CD14-positive monocyte (primary cell): Measurements from ENCODE around the gene INPP4A. TPM values are rescaled to one million over a fixed set of nuclear protein-coding genes. Genes with fewer than 3 reads are reported as not detected.

Experiments used
- DNase-seq, 3 donors: peaks; one replicate each; pipeline ENCODE4 v3.0.0-alpha.2; 2011 to 2022
- H2AFZ ChIP-seq: 2 replicates; pipeline ENCODE4 v1.6.0; 2012; ENCODE audit warnings: mild to moderate bottlenecking, low read depth, low read length, inconsistent platforms; ENCODE audit not compliant: insufficient read depth, poor library complexity, severe bottlenecking
- H3K27ac ChIP-seq, 2 donors: 1 replicate in 1 of 2; 2 replicates in 1 of 2; pipeline ENCODE4 v1.5.1; 2012 to 2013; ENCODE audit warnings: low read length in 2 of 2, control low read depth in 1 of 2, inconsistent platforms in 1 of 2, low read depth in 1 of 2, mild to moderate bottlenecking in 1 of 2
- H3K27me3 ChIP-seq, 2 donors: one replicate each; pipeline versions ENCODE4 v1.6.0 to v1.6.1; 2011 to 2013; ENCODE audit warnings: low read length in 2 of 2; ENCODE audit not compliant: control insufficient read depth in 2 of 2, insufficient read depth in 2 of 2
- H3K36me3 ChIP-seq, 2 donors: replicated peaks in 1 of 2; 1 replicate in 1 of 2; 2 replicates in 1 of 2; pipeline versions ENCODE4 v1.5.1 to v1.6.1; 2012 to 2013; ENCODE audit warnings: low read length in 2 of 2, control low read depth in 1 of 2, inconsistent platforms in 1 of 2, mild to moderate bottlenecking in 1 of 2; ENCODE audit not compliant: insufficient read depth in 2 of 2, control insufficient read depth in 1 of 2
- H3K4me1 ChIP-seq, 2 donors: 1 replicate in 1 of 2; 2 replicates in 1 of 2; pipeline versions ENCODE4 v1.5.1 to v1.6.1; 2012 to 2013; ENCODE audit warnings: low read length in 2 of 2, control low read depth in 1 of 2, inconsistent platforms in 1 of 2, mild to moderate bottlenecking in 1 of 2, moderate library complexity in 1 of 2; ENCODE audit not compliant: insufficient read depth in 2 of 2, control insufficient read depth in 1 of 2
- H3K4me2 ChIP-seq: replicated peaks from 2 replicates; pipeline ENCODE3; 2012; ENCODE audit warnings: low read length, moderate library complexity, mild to moderate bottlenecking; ENCODE audit not compliant: poor library complexity, severe bottlenecking; ENCODE audit errors: extremely low read depth
- H3K4me3 ChIP-seq, 3 experiments: fragments of 200-600 bp in 1 of 3; sonication (generic) in 1 of 3; replicated peaks in 1 of 3; 1 replicate in 2 of 3; 2 replicates in 1 of 3; pipeline ENCODE4 v1.5.1; 2011 to 2013; ENCODE audit warnings: low read length in 3 of 3, mild to moderate bottlenecking in 3 of 3, control low read depth in 2 of 3, low read depth in 2 of 3, inconsistent platforms in 1 of 3, moderate library complexity in 1 of 3
- H3K79me2 ChIP-seq: 2 replicates; pipeline ENCODE4 v1.6.0; 2012; ENCODE audit warnings: mild to moderate bottlenecking, control low read depth, inconsistent platforms, low read length, moderate library complexity; ENCODE audit not compliant: insufficient read depth
- H3K9ac ChIP-seq: 2 replicates; pipeline ENCODE4 v1.6.0; 2017; ENCODE audit warnings: low read length, mild to moderate bottlenecking; ENCODE audit not compliant: insufficient read depth, poor library complexity, severe bottlenecking
- H3K9me3 ChIP-seq, 2 donors: replicated peaks in 1 of 2; 1 replicate in 1 of 2; 2 replicates in 1 of 2; pipeline versions ENCODE4 v1.5.1 to v1.6.1; 2012 to 2013; ENCODE audit warnings: low read length in 2 of 2, control low read depth in 1 of 2; ENCODE audit not compliant: control insufficient read depth in 1 of 2, insufficient read depth in 1 of 2
- H4K20me1 ChIP-seq: 2 replicates; pipeline ENCODE4 v1.6.0; 2012; ENCODE audit warnings: mild to moderate bottlenecking, low read length, control low read depth, moderate library complexity; ENCODE audit not compliant: insufficient read depth
- H3K27ac Mint-ChIP-seq, 7 donors: one replicate each; pipeline ENCODE4 v1.8.0; 2020; ENCODE audit warnings: mild to moderate bottlenecking in 7 of 7, mixed read lengths in 7 of 7, moderate library complexity in 6 of 7, inconsistent platforms in 2 of 7
- H3K27me3 Mint-ChIP-seq, 3 donors: one replicate each; pipeline ENCODE4 v1.8.0; 2021 to 2022; ENCODE audit warnings: low read depth in 3 of 3, mild to moderate bottlenecking in 3 of 3, mixed read lengths in 3 of 3, moderate library complexity in 3 of 3, inconsistent platforms in 1 of 3
- H3K36me3 Mint-ChIP-seq, 2 donors: one replicate each; pipeline ENCODE4 v1.8.0; 2020; ENCODE audit warnings: mixed read lengths in 2 of 2, inconsistent platforms in 1 of 2, mild to moderate bottlenecking in 1 of 2
- H3K4me1 Mint-ChIP-seq: one replicate; pipeline ENCODE4 v1.8.0; 2020; ENCODE audit warnings: mild to moderate bottlenecking, mixed read lengths
- H3K4me3 Mint-ChIP-seq, 2 donors: one replicate each; pipeline ENCODE4 v1.8.0; 2020; ENCODE audit warnings: mild to moderate bottlenecking in 2 of 2, mixed read lengths in 2 of 2, moderate library complexity in 1 of 2
- H3K9me3 Mint-ChIP-seq, 7 donors: one replicate each; pipeline ENCODE4 v1.8.0; 2020 to 2022; ENCODE audit warnings: mixed read lengths in 7 of 7, mild to moderate bottlenecking in 6 of 7, moderate library complexity in 6 of 7, inconsistent platforms in 2 of 7
- CTCF ChIP-seq: fragments of 200-600 bp; IDR thresholded peaks from one replicate; pipeline ENCODE4 v1.8.0; 2022; ENCODE audit warnings: antibody characterized with exemption, mild to moderate bottlenecking
- WGBS: methylation state at CpG from one replicate; pipeline ENCODE4 v1.1.5; 2013; ENCODE audit warnings: missing lambda C conversion rate; ENCODE audit not compliant: insufficient coverage; 5-methylcytosine and 5-hydroxymethylcytosine counted together
- intact Hi-C, 2 donors: fragments of 100-400 bp; cut with micrococcal nuclease; formaldehyde crosslinking; loops; one replicate each; pipeline versions ENCODE4 v1.15.0 to v1.15.1; 2023
- polyA plus RNA-seq, 3 donors: library from polyadenylated mRNA; depleted of rRNA in 1 of 3; unstranded in 2 of 3; stranded (reverse) in 1 of 3; fragments of 300-500 nt in 2 of 3; fragments of >200 nt in 1 of 3; fragmentation: Illumina TruSeq in 2 of 3; gene quantifications; 1 replicate in 2 of 3; 2 replicates in 1 of 3; pipeline ENCODE4 v1.2.3, GENCODE V29; 2012 to 2021

Gene INPP4A
- polyA plus RNA-seq, 3 donors, result 13.7 to 52.4 (median 20.7) TPM

- no peaks in the 10 kb centered on the region for H3K79me2 ChIP-seq
- Mint-ChIP-seq H3K36me3 (peaks cover 88 to 92% of the 10 kb centered on the region in 2 donors), H3K27ac (no peak overlapping the region), H3K27me3 (no peaks in the 10 kb centered on the region), H3K4me1 (no peaks in the 10 kb centered on the region), H3K9me3 (peaks cover 0 to 3% (median 0%) of the 10 kb centered on the region in 7 donors), H3K4me3 (no peak overlapping the region)
- no peaks in the 10 kb centered on the region for H3K9me3 ChIP-seq
- H3K27me3 ChIP-seq, result no peaks in the 10 kb centered on the region
- H4K20me1 ChIP-seq, result peaks cover 17% of the 10 kb centered on the region
- H3K4me2 ChIP-seq, result no peak overlapping the region
- no peaks in the 10 kb centered on the region for H3K4me1 ChIP-seq
- intact Hi-C loops, result no loop called here
- peaks cover 92 to 100% of the 10 kb centered on the region in 2 donors for H3K36me3 ChIP-seq
- no peak overlapping the region for H3K9ac ChIP-seq
- TF ChIP-seq CTCF, result no peak
- no peak overlapping the region for H3K27ac ChIP-seq
- WGBS, result 97% methylated on average over 9 of the region's 9 CpGs
- H2AFZ ChIP-seq, result no peak overlapping the region
- H3K4me3 ChIP-seq, result no peak overlapping the region
- DNase-seq, result no peak
Measured at GRCh38 chr2:98582523-98582922, 137.9 kb downstream of the INPP4A start.

DNA sequence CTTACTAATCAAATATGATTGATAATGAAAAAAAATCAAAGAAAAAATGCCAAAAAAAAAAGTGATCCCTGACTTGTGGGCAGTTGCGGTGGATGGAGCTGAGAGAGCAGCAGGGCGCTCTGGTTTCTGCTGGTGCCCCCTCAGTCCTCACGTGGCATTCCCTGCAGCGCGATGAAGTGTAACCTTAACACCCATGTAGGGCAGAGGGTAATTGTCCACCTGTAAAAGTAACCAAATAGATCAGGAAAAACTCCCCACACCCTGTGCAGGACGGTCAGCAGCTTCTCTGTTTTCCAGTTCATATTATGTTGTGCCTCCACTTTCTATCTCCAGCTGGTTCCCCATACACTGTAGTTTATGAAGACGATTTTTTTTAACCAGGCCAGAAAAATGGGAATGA, 138.6 kb downstream of the INPP4A start:
- Mint-ChIP-seq H3K36me3 (peaks cover 87 to 92% of the 10 kb centered on the region in 2 donors), H3K27me3 (no peaks in the 10 kb centered on the region), H3K4me3 (no peak overlapping the region), H3K27ac (peak overlapping the region in 1 of 7 donors; percentile 46), H3K4me1 (no peaks in the 10 kb centered on the region), H3K9me3 (peaks cover 0 to 3% (median 0%) of the 10 kb centered on the region in 7 donors)
- no peaks in the 10 kb centered on the region for H3K4me1 ChIP-seq
- H4K20me1 ChIP-seq, result peaks cover 17% of the 10 kb centered on the region
- no peak overlapping the region for H3K9ac ChIP-seq
- no peak overlapping the region for H3K4me3 ChIP-seq
- DNase-seq, result no peak
- WGBS, result 100% methylated on average over 2 of the region's 7 CpGs
- no peak overlapping the region for H2AFZ ChIP-seq
- H3K9me3 ChIP-seq, result no peaks in the 10 kb centered on the region
- peaks cover 92 to 100% of the 10 kb centered on the region in 2 donors for H3K36me3 ChIP-seq
- no peak overlapping the region for H3K4me2 ChIP-seq
- no peak for TF ChIP-seq CTCF
- H3K79me2 ChIP-seq, result no peaks in the 10 kb centered on the region
- H3K27ac ChIP-seq, result no peak overlapping the region
- intact Hi-C loops, result no loop called here
- H3K27me3 ChIP-seq, result no peaks in the 10 kb centered on the region
